Activated CD8-positive, alpha-beta memory T cell treated with anti-CD3 and anti-CD28 coated beads, Interleukin-2, amount 50 U/mL, for 4 hours (primary cell): ENCODE measurements around the gene ZNF287.
"Not testable (repeated sequence)": the region's sequence is repeated elsewhere in the genome, so short reads cannot be mapped to it uniquely, and the experiment has no call there.

ENCODE experiments used
- DNase-seq: peaks from one replicate; pipeline ENCODE4 v3.0.0-alpha.2; 2020

ZNF287 gene

GRCh38 chr17:16568541-16569357 is at the start of gene ZNF287:
Gene ZNF287 (minus strand): TSS chr17:16569204. CDS start chr17:16567731, 1,473 bp downstream.
- peak; percentile 93 for DNase-seq

GRCh38 chr17:16617481-16618060 is 48.6 kb upstream of the ZNF287 start:
- no peak for DNase-seq

GRCh38 chr17:16599537-16599936 is 30.5 kb upstream of the ZNF287 start:
- no peak for DNase-seq

- DNase-seq: no peak
Observed at GRCh38 chr17:16593356-16594102, 24.5 kb upstream of the ZNF287 start.

- DNase-seq: peak; percentile 91
Observed at GRCh38 chr17:16589097-16589969, 20.3 kb upstream of the ZNF287 start.

GRCh38 chr17:16585796-16586195 is 16.8 kb upstream of the ZNF287 start:
- no peak for DNase-seq

- peak; percentile 91 for DNase-seq
Observed at GRCh38 chr17:16584273-16584995, 15.4 kb upstream of the ZNF287 start.

GRCh38 chr17:16583781-16584180 is 14.8 kb upstream of the ZNF287 start:
- no peak for DNase-seq

- no peak for DNase-seq
Observed at GRCh38 chr17:16573466-16573865, 4.5 kb upstream of the ZNF287 start.

- DNase-seq: no peak
Observed at GRCh38 chr17:16569358-16569712, 331 bp upstream of the ZNF287 start.

GRCh38 chr17:16552637-16553045 is 16.4 kb downstream of the ZNF287 start:
- DNase-seq: no peak

GRCh38 chr17:16551878-16552636 is 16.9 kb downstream of the ZNF287 start:
- DNase-seq: no peak

- DNase-seq: no peak
Observed at GRCh38 chr17:16537130-16537458, 31.9 kb downstream of the ZNF287 start.

GRCh38 chr17:16534236-16534635 is 34.8 kb downstream of the ZNF287 start:
- no peak for DNase-seq

- DNase-seq: no peak
Observed at GRCh38 chr17:16529906-16530305, 39.1 kb downstream of the ZNF287 start.

- no peak for DNase-seq
Observed at GRCh38 chr17:16527298-16527697, 41.7 kb downstream of the ZNF287 start.

GRCh38 chr17:16525556-16525955 is 43.4 kb downstream of the ZNF287 start:
- DNase-seq: not testable (repeated sequence)

GRCh38 chr17:16521070-16521727 is 47.8 kb downstream of the ZNF287 start:
- DNase-seq: peak; percentile 57

GRCh38 chr17:16519021-16519420 is 50.0 kb downstream of the ZNF287 start:
- no peak for DNase-seq

- no peak for DNase-seq
Observed at GRCh38 chr17:16517477-16517876, 51.5 kb downstream of the ZNF287 start.

GRCh38 chr17:16516594-16517051 is 52.4 kb downstream of the ZNF287 start:
- DNase-seq: no peak
